ENCODE data around the gene WDR64.
A peak's percentile ranks its signal among the peaks of the same experiment; 100 is the strongest.

Gene WDR64

DNA sequence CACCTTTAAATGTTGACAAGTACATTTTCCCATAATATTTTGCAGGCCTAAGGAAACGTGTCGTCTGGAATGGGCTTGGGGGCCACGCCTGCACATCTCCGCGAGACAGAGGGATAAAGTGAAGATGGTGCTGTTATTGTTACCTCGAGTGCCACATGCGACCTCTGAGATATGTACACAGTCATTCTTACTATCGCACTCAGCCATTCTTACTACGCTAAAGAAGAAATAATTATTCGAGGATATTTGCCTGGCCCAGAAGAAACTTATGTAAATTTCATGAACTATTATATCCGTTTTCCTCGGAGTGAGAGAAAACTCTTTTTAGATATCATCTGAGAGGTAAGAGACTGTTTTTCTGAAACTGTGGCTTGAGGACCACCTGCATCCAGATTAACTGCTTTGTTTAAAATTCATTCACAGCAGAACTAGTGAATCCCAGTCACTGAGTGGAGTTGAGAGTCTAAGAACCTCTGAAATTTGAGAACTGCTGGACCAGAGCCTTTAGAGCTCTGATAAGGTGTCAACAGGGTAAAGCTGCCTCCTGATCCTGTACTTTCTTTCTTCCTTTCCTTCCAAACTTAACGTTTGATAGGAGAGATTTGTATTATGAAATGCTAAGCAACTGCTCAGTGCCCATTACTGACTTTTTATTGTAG is 196.7 kb downstream of the WDR64 start:
- peaks cover 4% of the 10 kb centered on the region for H3K27me3 Mint-ChIP-seq (ENCODE audit: low read depth, poor library complexity)
- no peak for TF ChIP-seq CTCF (IDR thresholded peaks at IDR 0.05)
- H3K4me1 Mint-ChIP-seq = peaks cover 28% of the 10 kb centered on the region
- H3K9me3 Mint-ChIP-seq = no peaks in the 10 kb centered on the region
- no peak for DNase-seq
- peak overlapping the region; percentile 94 for H3K4me3 Mint-ChIP-seq
- no peak overlapping the region for H3K27ac Mint-ChIP-seq
- H3K36me3 Mint-ChIP-seq (ENCODE audit: low read depth) = peaks cover 25% of the 10 kb centered on the region

GRCh38 chr1:241849345-241849695 is 197.2 kb downstream of the WDR64 start:
- TF ChIP-seq CTCF (IDR thresholded peaks at IDR 0.05) = no peak
- Mint-ChIP-seq H3K36me3 (ENCODE audit: low read depth) (peaks cover 30% of the 10 kb centered on the region), H3K4me1 (peaks cover 28% of the 10 kb centered on the region), H3K4me3 (peak overlapping the region; percentile 94), H3K27me3 (ENCODE audit: low read depth, poor library complexity) (peaks cover 1% of the 10 kb centered on the region), H3K27ac (no peak overlapping the region), H3K9me3 (no peaks in the 10 kb centered on the region)
- DNase-seq = no peak

Data from nephron progenitor cell (in vitro differentiated cells).